IgD-negative memory B cell (primary cell): Measurements from ENCODE around the gene OR8G1. TPM values are rescaled to one million over a fixed set of nuclear protein-coding genes. Genes with fewer than 3 reads are reported as not detected.

Source experiments
- H3K27ac Mint-ChIP-seq, 3 donors: one replicate each; pipeline ENCODE4 v1.8.0; 2020 to 2022; ENCODE audit warnings: mild to moderate bottlenecking in 3 of 3, mixed read lengths in 3 of 3, moderate library complexity in 1 of 3
- H3K27me3 Mint-ChIP-seq: one replicate; pipeline ENCODE4 v1.8.0; 2021; ENCODE audit warnings: mixed read lengths
- H3K36me3 Mint-ChIP-seq: one replicate; pipeline ENCODE4 v1.8.0; 2020; ENCODE audit warnings: mild to moderate bottlenecking, mixed read lengths
- H3K4me1 Mint-ChIP-seq, 3 donors: one replicate each; pipeline ENCODE4 v1.8.0; 2020 to 2022; ENCODE audit warnings: mixed read lengths in 3 of 3, mild to moderate bottlenecking in 1 of 3
- H3K4me3 Mint-ChIP-seq, 4 donors: one replicate each; pipeline ENCODE4 v1.8.0; 2020 to 2022; ENCODE audit warnings: mild to moderate bottlenecking in 4 of 4, mixed read lengths in 4 of 4, moderate library complexity in 3 of 4
- H3K9me3 Mint-ChIP-seq, 3 donors: one replicate each; pipeline ENCODE4 v1.8.0; 2020 to 2021; ENCODE audit warnings: mixed read lengths in 3 of 3, mild to moderate bottlenecking in 1 of 3
- polyA plus RNA-seq: library from polyadenylated mRNA; unstranded; fragments of 300-500 nt; fragmentation: Illumina TruSeq; gene quantifications from one replicate; pipeline ENCODE4 v1.2.3, GENCODE V29; 2021

OR8G1 gene
- polyA plus RNA-seq = not detected

GRCh38 chr11:124240621-124241397 lies at the start of gene OR8G1:
TSS of gene OR8G1 (plus strand) at chr11:124241095. CDS start at chr11:124249676, 8,581 bp downstream.
- H3K4me1 Mint-ChIP-seq = no peaks in the 10 kb centered on the region
- H3K27ac Mint-ChIP-seq = no peak within 1 kb of the TSS

GRCh38 chr11:124193221-124194010 lies 47.5 kb upstream of the OR8G1 start:
- peaks cover 7 to 10% (median 9%) of the 10 kb centered on the region in 3 donors for H3K4me1 Mint-ChIP-seq
- H3K27me3 Mint-ChIP-seq = peaks cover 4% of the 10 kb centered on the region
- no peaks in the 10 kb centered on the region for H3K9me3 Mint-ChIP-seq
- H3K27ac Mint-ChIP-seq = peak overlapping the region in 1 of 3 donors; percentile 2
- peak overlapping the region in 1 of 4 donors; percentile 15 for H3K4me3 Mint-ChIP-seq
- H3K36me3 Mint-ChIP-seq = no peaks in the 10 kb centered on the region

More at GRCh38 chr11:124240621-124241397, at the start of gene OR8G1:
- peaks cover 0 to 2% (median 1%) of the 10 kb centered on the region in 3 donors for H3K9me3 Mint-ChIP-seq
- H3K36me3 Mint-ChIP-seq = no peaks in the 10 kb centered on the region
- H3K4me3 Mint-ChIP-seq = no peak within 1 kb of the TSS
- no peaks in the 10 kb centered on the region for H3K27me3 Mint-ChIP-seq

- Mint-ChIP-seq H3K27me3 (peaks cover 4% of the 10 kb centered on the region), H3K27ac (no peak overlapping the region), H3K4me3 (no peak overlapping the region), H3K36me3 (no peaks in the 10 kb centered on the region), H3K4me1 (peaks cover 7 to 10% (median 9%) of the 10 kb centered on the region in 3 donors), H3K9me3 (peaks cover 0 to 1% (median 0%) of the 10 kb centered on the region in 3 donors)
Observed at GRCh38 chr11:124194293-124195188, 46.4 kb upstream of the OR8G1 start.

- H3K4me3 Mint-ChIP-seq = no peak overlapping the region
- no peak overlapping the region for H3K27ac Mint-ChIP-seq
- no peaks in the 10 kb centered on the region for H3K36me3 Mint-ChIP-seq
- peaks cover 0 to 1% (median 0%) of the 10 kb centered on the region in 3 donors for H3K9me3 Mint-ChIP-seq
- H3K27me3 Mint-ChIP-seq = peaks cover 4% of the 10 kb centered on the region
- H3K4me1 Mint-ChIP-seq = peaks cover 7 to 10% (median 9%) of the 10 kb centered on the region in 3 donors
Observed at GRCh38 chr11:124195189-124195734, 45.6 kb upstream of the OR8G1 start.

GRCh38 chr11:124197999-124198398 lies 42.9 kb upstream of the OR8G1 start:
- Mint-ChIP-seq H3K4me1 (peaks cover 6 to 10% (median 7%) of the 10 kb centered on the region in 3 donors), H3K4me3 (no peak overlapping the region), H3K27me3 (no peaks in the 10 kb centered on the region), H3K36me3 (no peaks in the 10 kb centered on the region), H3K9me3 (peaks cover 0 to 3% (median 0%) of the 10 kb centered on the region in 3 donors), H3K27ac (no peak overlapping the region)

- H3K9me3 Mint-ChIP-seq = peaks cover 0 to 3% (median 0%) of the 10 kb centered on the region in 3 donors
- no peaks in the 10 kb centered on the region for H3K27me3 Mint-ChIP-seq
- no peak overlapping the region for H3K4me3 Mint-ChIP-seq
- no peak overlapping the region for H3K27ac Mint-ChIP-seq
- peaks cover 0 to 1% (median 1%) of the 10 kb centered on the region in 3 donors for H3K4me1 Mint-ChIP-seq
- peaks cover 2% of the 10 kb centered on the region for H3K36me3 Mint-ChIP-seq
Observed at GRCh38 chr11:124198897-124199296, 42.0 kb upstream of the OR8G1 start.

GRCh38 chr11:124199702-124200101 lies 41.2 kb upstream of the OR8G1 start:
- H3K36me3 Mint-ChIP-seq = peaks cover 2% of the 10 kb centered on the region
- no peak overlapping the region for H3K4me3 Mint-ChIP-seq
- no peaks in the 10 kb centered on the region for H3K27me3 Mint-ChIP-seq
- H3K4me1 Mint-ChIP-seq = no peaks in the 10 kb centered on the region
- H3K27ac Mint-ChIP-seq = no peak overlapping the region
- peaks cover 0 to 3% (median 0%) of the 10 kb centered on the region in 3 donors for H3K9me3 Mint-ChIP-seq

GRCh38 chr11:124200671-124201070 lies 40.2 kb upstream of the OR8G1 start:
- Mint-ChIP-seq H3K36me3 (peaks cover 2% of the 10 kb centered on the region), H3K4me3 (no peak overlapping the region), H3K27ac (no peak overlapping the region), H3K4me1 (no peaks in the 10 kb centered on the region), H3K27me3 (no peaks in the 10 kb centered on the region), H3K9me3 (peaks cover 0 to 3% (median 0%) of the 10 kb centered on the region in 3 donors)

GRCh38 chr11:124202951-124203350 lies 37.9 kb upstream of the OR8G1 start:
- Mint-ChIP-seq H3K9me3 (peaks cover 0 to 3% (median 0%) of the 10 kb centered on the region in 3 donors), H3K27me3 (no peaks in the 10 kb centered on the region), H3K36me3 (peaks cover 2% of the 10 kb centered on the region), H3K27ac (no peak overlapping the region), H3K4me1 (no peaks in the 10 kb centered on the region), H3K4me3 (no peak overlapping the region)

GRCh38 chr11:124204008-124204407 lies 36.9 kb upstream of the OR8G1 start:
- Mint-ChIP-seq H3K4me3 (no peak overlapping the region), H3K27ac (no peak overlapping the region)

GRCh38 chr11:124207102-124207792 lies 33.6 kb upstream of the OR8G1 start:
- H3K27ac Mint-ChIP-seq = peak overlapping the region in 1 of 3 donors; percentile 40
- peaks cover 2% of the 10 kb centered on the region for H3K36me3 Mint-ChIP-seq
- no peaks in the 10 kb centered on the region for H3K4me1 Mint-ChIP-seq
- H3K4me3 Mint-ChIP-seq = no peak overlapping the region
- no peaks in the 10 kb centered on the region for H3K27me3 Mint-ChIP-seq
- H3K9me3 Mint-ChIP-seq = no peaks in the 10 kb centered on the region

More at GRCh38 chr11:124204008-124204407, 36.9 kb upstream of the OR8G1 start:
- Mint-ChIP-seq H3K27me3 (no peaks in the 10 kb centered on the region), H3K9me3 (peaks cover 0 to 1% (median 0%) of the 10 kb centered on the region in 3 donors), H3K4me1 (no peaks in the 10 kb centered on the region), H3K36me3 (peaks cover 2% of the 10 kb centered on the region)

GRCh38 chr11:124209824-124210357 lies 31.0 kb upstream of the OR8G1 start:
- Mint-ChIP-seq H3K36me3 (no peaks in the 10 kb centered on the region), H3K4me1 (no peaks in the 10 kb centered on the region), H3K27ac (no peak overlapping the region), H3K27me3 (no peaks in the 10 kb centered on the region), H3K4me3 (no peak overlapping the region), H3K9me3 (no peaks in the 10 kb centered on the region)

GRCh38 chr11:124210421-124210820 lies 30.5 kb upstream of the OR8G1 start:
- Mint-ChIP-seq H3K27me3 (no peaks in the 10 kb centered on the region), H3K4me1 (no peaks in the 10 kb centered on the region), H3K4me3 (no peak overlapping the region), H3K9me3 (no peaks in the 10 kb centered on the region), H3K36me3 (no peaks in the 10 kb centered on the region), H3K27ac (no peak overlapping the region)
